Stimulated activated CD8-positive, alpha-beta memory T cell treated with anti-CD3 and anti-CD28 coated beads, Interleukin-7, amount 100 ng/mL, for 4 hours (primary cell): ENCODE data around the gene MCOLN1.
"Not testable (repeated sequence)": the region's sequence is repeated elsewhere in the genome, so short reads cannot be mapped to it uniquely, and the experiment has no call there.

Experiments used
- DNase-seq, 2 donors: peaks; one replicate each; pipeline ENCODE4 v3.0.0-alpha.2; 2020; ENCODE audit warnings: low read depth in 2 of 2

Gene MCOLN1

GRCh38 chr19:7575434-7576040 is 53.1 kb downstream of the MCOLN1 start:
- DNase-seq = no peak

GRCh38 chr19:7577422-7577821 is 55.0 kb downstream of the MCOLN1 start:
- not testable (repeated sequence) for DNase-seq

- DNase-seq = no peak
These were observed 55.7 kb downstream of the MCOLN1 start for GRCh38 chr19:7578127-7578526.

GRCh38 chr19:7579182-7579581 is 56.8 kb downstream of the MCOLN1 start:
- DNase-seq = no peak

- DNase-seq = no peak
These were observed 60.0 kb downstream of the MCOLN1 start for GRCh38 chr19:7582446-7582845.
